HG02973 (cell line): ENCODE measurements around the gene ATP9B.

Experiments
- ATAC-seq: cut with Tn5 transposase; IDR thresholded peaks from one replicate; pipeline ENCODE4 v1.9.1; 2021; ENCODE audit warnings: moderate library complexity; ENCODE audit not compliant: unreplicated experiment

Gene ATP9B

DNA sequence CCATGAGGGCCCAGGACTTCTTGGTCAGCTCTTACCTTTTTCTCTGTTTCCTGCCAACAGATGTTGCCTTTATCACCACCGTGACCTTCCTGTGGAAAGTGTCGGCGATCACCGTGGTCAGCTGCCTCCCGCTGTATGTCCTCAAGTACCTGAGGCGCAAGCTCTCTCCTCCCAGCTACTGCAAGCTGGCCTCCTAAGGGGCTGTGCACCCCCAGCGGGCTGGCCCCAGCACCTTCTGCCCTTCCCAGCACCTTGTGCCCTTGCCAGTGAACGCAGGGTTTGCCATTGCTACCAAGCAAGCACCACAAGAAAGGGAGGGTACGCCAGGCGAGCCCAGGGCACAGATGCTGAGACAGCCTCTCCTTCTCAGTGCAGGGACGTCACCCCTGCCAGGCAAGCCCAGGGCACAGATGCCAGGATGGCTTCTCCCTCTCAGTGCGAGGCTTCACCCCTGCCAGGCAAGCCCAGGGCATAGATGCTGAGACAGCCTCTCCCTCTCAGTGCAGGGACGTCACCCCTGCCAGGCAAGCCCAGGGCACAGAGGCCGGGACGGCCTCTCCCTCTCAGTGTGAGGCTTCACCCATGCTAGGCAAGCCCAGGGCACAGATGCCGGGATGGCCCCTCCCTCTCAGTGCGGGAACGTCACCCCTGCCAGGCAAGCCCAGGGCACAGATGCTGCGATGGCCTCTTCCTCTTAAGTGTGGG lies 308.1 kb downstream of the ATP9B start:
- ATAC-seq: no peak

DNA sequence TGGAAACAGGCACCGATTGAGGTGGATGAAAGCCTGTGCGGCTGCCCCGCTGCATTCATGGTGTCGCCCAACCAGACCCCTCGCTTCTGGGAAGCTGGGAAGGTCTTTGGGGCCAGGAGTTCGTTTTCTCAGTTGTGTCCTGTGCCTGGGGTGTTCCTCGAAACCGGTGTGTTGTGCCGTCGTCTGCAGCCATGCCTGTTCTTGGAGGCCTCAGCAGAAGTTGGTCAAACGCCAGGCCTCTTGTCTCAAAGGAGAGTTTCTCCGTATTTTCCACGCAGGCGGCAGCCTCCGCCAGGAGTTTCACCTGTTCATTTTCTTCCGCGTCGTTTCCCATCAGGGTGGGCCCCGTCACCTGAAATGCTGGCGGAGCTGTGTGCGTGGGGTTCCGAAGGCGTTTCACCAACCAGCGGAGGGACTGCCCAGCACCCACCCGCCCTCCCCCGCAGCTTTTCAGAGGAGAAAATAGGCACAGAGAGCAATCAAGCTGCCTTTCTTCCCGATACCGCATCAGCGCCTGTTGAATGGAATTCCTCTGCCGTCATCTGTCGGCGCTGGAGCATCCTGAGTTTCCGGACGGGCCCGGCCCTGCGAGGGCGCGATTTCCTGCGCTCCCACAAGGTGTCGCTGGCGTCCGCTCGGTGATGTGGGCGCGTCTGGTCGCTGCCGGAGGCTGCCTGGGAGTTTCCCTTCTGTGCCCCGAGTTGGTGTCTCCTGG lies 309.5 kb downstream of the ATP9B start:
- peak; percentile 43 for ATAC-seq

DNA sequence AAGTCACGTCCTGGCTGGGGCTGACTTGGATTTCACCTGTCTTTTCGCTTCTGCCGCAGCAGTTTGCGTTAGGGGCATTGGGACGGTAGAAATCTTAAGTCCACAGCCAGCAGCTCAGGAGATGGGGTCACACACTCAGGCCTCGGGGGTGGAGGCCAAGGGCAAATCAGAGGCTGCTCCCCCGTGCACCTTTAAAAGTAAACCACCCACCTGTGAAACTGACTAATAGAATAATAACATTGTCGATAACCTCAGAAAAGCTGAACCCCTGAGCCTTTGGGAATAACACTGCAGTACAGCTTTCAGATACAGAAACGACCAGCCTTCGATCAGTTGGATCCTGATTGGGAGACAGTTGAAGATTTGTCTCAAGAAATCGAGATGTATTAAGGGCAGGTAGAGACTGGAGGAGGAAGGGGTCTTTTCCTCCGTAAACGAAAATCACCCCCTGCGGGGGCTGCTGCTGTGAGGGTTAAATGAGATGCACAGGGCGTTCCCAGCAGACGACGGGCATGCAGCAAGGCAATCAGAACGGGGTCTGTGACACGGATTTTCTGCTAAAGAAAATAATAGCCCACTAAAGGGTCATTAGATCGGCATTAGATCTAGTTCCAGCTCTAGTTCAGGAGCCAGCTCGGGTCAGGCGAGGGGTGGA lies 310.2 kb downstream of the ATP9B start:
- ATAC-seq: no peak

DNA sequence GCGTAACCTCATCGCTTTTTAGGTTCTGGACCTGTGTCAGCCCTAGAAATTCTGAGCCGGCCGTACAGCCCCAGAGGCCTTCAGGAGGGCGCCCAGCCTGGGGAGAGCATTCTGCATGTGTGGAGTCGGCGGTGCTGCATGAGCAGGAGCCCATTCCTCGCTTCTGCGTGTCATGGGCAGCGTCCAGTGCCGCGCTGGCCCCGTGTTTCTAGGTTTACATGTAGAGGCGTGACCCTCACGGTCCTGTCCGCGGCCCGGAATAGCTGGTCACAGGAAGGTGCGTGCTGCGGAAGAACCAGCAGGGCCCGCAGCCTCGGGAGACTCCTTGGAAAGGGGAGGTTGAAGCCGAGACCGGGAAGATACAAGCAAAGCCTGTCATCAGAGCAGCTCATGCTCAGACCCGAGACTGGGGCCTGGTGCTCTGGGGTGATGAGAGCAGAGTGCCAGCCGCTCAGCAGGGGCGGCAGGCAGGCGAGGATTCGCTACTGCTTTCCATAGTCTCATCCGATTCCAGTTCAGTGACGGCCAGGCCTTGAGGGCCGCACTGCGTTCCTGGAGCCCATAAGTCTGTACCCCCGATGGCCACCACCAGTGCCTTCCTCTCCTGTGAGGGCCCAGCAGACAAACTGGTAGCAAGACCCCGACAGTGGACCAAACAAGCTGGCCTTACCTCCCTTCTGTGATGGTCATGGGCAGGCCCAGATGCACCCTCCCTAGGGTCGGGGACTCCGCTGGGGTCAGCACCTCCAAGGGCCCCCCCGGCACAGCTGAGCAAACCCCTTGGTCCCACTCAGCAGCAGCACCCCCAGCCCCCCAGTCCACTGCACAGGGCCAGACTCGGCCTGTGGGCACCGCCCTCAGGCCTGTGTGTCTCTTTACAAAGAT lies 311.0 kb downstream of the ATP9B start:
- ATAC-seq: no peak

DNA sequence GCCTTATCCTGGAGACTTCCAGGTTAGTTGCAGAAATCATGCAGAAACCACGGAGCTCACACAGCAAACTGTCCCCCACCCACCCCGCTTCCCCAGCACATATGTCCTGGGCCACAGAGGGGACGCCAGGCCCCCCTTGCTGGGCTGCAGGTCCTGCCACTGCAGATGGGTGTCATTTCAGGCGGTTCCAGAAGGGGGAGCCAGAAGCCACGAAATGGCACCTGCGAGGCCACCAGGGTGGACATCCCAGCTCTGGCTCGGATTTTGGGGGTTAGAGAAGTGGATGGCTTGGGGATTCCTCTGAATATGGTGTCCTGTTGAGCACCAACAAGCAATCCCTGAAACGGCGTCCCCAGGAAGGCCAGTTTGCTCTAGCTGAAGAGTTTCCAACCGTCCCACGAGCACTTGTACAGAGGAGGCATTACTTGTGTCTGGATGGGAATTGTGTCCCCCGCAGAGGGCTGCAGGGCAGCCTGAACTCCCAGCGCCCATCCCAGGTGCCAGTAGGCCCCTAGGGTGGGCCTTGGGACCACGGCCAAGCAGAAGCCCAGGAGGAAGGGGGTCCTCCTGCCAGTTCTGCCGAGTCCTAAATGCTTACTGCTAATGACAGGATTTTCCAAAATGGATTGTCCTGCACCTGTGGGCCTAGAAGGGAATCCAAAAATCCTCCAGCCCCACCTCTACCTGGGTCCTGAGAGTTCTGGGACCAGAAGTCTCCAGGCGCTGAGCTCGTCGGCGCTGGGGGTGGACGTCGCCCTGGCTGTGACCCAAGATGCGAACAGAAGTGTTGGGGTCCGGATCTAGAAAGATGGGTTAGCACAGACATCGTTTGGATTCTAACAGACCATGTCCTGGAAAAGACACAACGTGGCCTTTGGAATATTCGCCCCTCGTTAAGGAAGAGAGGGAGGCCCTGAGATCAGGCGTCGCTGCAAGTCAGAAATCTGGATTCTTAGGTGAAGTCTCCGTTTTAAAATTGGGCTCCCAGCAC lies 311.9 kb downstream of the ATP9B start:
- ATAC-seq: no peak

DNA sequence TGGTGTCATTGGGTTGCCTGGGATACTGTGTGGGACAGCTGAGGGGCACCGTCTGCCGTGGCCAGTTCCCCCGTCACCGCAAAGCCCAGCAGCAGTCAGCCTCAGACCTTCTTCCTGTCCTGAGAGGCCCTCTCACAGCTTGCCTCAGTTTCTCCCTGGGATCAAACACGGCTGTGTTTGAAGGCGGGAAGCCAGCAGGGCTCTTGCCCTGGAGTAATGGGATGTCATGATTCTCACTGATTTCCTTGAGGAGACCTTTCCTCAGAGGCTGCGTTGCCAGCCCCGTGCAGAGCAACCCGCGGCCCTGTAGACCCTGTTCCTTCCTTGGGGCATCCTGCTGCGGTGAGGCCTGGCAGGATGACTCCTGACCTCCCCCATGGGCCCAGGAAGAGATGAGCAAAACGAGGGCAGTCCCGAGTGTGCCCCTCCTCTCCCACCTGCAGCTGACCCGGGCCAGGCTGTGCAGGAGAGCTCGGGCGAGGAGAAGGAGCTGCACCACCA lies 312.7 kb downstream of the ATP9B start:
- no peak for ATAC-seq

DNA sequence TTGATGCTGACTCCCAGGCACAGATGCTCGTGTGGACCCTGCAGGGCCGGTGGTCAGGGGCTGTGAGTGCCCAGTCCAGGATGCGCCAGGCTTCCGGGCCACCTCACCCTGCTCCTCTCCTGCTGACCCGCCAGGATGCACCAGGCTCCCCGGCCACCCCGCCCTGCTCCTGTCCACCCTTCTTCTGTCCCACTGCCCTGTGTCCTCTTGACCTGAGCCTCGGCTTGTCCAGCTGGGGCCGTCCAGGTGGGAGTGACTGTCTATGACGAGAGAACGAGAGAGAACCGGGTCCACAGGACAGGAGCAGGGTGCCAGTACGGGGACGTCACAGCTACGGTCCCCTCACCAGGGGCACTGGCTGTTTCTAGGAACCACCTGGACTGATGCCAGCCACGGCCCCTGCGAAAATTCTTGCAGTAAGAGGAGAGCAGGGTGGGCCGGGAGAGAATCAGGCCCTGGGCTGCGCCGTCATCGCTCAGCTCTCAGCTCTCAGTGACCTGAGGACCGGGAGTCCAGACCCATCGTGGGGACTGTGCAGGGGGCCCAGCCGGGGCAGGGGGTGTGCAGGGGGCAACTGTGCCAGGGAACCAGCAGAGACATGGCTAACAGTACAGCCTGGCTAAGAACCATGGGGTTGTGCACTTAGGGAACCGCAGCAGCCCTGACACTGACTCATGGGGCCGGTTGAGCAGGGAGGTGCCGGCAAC lies 313.6 kb downstream of the ATP9B start:
- ATAC-seq: no peak

DNA sequence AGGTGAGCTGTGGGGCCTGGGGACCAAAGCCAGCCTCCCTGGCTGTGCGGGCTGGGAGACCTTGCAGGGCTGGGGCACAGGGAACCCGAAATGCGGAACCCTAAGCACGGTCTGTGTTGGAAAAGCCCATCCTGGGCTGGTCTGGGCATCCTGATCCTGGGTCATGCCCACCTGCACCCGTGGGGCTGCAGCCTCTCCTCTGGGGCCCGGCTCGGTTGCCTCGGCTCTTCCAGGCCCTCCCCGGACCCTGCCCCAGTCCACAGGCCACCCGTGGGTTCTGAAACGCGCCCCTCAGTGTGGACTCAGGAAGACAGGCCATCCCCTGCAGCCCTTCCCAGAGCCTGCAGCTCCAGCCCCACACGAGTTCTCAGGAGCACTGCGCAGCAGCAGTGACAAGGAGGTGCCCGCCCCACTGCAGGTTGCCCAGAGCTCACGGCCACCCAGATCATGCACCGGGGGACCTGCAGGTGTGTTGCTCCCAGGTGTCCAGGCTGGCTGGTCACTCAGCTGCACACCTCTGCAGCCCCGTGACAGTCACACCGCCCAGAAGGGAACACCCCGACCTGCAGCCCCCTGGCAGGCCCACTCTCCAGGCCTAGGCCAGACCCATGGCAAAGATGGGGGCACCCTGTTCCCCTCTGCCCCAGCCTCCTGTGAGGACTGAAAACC lies 314.3 kb downstream of the ATP9B start:
- no peak for ATAC-seq

DNA sequence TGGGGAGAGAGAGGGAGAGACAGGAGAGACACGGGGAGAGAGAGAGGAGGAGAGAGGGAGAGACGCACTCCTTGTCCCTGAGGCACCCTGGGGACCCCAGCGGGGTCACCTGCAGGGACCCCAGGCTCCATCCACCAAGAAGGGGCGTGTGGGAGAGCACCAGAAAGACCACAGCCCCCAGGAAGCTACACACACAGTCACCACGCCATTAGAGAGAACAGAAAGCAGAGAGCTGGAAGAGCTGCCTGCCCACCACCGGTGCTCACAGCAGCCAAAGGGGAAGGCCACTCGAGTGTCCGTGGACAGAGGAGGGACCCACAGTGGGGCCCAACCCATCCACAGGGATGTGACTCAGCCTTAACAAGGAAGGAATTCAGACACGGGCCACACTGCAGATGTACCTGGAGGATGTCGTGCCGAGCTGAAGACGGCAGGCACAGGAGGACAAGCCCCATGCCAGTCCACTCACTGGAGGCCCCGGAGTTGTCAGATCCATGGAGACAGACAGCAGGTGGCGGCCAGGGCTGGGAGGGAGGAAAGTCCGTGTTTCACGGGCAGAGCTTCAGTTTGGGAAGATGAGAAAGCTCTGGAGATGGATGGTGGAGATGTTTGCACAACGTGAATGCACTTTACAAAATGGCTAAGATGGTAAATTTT lies 315.1 kb downstream of the ATP9B start:
- no peak for ATAC-seq

DNA sequence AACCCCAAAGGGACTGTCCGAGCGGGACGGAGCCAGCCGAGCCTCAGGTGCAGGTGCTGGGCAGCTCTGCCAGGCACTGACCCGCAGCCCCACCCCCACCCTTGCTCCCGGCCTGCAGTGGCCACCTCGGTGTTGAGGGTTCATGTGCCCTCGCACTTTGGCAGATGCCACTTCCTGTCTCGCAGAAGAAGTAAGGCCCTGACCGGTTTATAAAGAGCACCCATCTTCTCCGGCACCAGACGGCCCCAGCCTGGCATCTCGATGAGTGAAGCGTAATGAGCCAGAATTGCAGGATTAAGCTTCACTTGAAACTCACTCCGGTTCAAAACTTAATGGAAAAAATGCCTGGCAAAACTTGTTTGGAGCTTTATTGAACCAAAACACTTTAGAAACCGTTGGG lies 315.6 kb downstream of the ATP9B start:
- ATAC-seq: no peak

DNA sequence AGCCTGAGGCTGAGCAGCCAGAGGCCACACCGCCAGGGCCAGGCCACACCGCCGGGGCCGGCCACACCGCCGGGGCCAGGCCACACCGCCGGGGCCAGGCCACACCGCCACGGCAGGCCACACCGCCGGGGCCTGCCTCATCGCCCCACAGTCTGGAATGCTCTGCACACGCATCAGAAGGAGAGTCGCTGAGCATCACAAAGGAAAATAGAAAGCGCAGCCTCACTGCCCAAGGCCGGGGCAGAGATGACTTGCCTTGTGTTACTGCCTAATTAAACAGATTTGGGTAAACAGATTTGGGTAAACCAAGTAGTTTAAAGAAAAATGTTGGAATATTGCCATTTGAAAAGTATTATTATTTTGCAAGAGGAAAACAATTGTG lies 316.1 kb downstream of the ATP9B start:
- ATAC-seq: no peak

DNA sequence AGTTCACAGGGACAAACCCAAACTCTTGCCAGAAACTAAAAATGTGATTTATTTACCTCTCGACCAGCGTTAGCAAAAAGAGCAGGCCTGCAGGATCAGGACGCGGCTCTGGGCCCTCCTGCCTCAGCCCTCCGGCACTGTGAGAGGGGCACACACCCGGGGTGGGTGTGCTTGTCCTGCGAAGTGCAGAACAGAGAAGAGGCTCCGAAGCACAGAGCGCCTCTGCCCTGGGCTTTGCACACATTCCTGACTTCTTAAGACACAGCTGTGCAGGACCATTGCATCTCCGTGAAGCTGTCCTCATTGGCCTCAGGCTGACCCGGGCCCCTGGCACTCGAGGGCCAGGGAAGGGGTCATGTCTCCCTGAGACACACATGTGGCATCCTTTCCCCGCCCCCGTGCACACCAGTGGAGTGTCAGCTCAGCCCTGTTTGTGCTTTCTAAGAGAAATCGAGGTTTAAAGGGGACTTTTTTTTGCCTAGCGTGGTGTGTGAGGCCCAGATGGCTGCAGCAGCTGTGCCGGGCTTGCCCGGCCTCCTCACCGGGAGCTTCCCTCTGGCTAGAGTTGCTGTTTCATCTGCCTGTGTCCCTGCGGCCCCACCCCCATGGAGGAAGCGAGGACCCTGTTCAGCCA lies 316.6 kb downstream of the ATP9B start:
- no peak for ATAC-seq

DNA sequence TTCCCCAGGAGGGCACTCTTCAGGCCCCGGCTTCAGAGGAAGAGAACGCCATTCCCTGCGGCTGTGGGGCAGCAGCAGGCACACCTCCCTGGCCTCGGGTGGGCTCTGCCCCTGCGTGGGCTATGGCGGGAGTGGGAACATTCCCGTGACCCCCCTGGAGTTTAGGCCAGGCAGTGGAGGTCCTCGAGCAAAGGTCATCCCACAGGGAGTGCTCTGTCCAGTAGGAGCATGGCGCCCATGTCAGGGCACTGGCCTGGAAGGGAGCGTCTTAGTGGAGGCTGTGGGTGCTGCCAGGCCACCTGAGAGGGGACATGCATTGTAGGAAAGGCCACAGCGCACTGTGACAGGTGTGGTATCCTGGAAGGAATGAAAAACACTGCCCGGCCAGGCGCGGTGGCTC lies 317.4 kb downstream of the ATP9B start:
- ATAC-seq: no peak

DNA sequence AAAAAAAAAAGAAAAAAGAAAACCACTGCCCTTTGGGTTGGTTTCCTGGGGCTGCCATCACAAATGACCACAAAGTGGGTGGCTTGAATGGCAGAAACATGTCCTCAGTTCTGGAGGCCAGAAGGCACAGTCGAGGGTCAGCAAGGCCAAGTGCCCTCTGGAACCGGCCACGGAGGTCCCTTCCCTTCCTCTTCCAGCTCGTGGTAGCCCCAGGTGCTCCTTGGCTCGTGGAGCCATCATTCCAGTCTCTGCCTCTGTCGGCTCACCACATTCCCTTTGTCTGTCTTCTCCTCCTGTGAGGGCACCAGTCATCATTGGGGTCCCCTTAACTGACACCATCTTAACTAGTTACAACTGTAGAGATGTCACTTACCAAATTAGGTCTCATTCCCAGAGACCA lies 318.0 kb downstream of the ATP9B start:
- ATAC-seq: no peak

DNA sequence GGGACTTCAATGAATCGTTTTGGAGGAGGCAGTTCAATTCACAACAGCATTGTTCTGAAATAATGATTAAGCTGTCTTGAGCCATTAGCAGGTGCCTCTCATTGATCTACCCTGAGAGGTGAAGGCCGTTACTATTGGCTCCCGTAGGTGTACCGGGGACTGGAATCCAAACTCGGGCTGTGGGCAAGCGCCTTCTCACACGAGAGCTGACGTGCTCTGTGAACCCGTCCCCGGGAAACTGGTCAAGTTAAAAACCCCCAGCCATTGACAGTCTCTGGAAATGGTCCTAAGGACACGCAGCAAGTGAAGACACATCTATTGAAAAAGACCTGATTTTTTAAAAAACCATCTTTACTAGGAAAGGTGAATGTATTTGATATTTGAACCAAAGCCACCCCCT lies 318.4 kb downstream of the ATP9B start:
- ATAC-seq: no peak

DNA sequence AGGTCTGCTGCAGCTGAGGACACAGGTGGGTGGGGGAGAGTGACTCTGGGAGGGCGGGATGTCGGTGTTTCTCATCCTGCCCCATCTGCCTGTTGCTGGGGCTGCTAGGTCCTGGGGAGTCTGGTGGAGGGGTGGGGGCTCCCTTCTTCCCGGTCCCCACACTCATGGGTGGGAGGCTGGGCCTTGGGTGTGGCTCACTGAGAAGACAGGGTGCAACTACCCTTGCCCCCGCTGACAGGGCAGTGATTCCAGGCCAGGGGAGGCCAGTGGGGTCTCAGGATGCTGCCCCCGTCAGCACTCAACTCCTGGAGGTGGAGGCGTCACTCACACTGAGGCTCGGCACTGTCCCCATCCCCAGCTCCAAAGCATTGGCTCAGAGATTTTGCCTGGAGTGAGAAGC lies 318.8 kb downstream of the ATP9B start:
- ATAC-seq: no peak

DNA sequence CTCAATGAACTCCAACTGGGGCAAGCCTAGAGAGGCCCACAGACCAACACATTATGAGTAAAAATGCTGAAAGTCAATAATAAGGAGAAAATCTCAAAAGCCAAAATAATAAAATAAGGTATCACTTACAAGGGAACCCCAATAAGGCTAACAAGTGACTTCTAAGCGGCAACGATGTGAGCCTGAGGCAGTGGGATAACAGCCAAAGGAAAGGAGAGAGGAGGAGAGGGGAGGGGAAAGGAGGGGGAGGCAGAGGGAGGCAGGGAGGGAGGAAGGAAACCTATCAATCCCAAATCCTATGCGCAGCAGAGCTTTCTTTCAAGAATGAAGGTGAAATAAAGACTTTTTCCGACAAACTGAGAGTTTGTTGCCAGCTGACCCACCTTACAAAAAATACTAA lies 320.5 kb downstream of the ATP9B start:
- no peak for ATAC-seq

DNA sequence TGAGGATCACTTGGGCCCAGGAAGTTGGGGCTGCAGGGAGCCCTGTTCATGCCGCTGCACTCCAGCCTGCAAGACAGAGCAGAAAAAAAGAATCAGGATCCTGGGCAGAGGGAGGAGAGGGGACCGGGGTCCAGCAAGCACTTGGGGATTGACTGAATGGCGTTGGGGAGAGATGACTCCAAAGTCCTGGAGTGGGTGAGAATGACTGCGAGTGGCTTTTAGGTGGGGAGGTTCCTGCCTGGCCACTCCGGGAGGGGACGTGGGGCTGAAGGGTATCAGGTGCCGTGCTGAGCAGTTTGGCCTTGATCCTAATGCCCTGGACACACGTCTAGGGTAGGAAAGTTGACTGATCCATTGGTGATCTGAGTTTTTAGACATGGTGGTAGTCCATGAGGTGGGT lies 323.0 kb downstream of the ATP9B start:
- no peak for ATAC-seq
